Breast epithelium (tissue), 3 donors: Measurements from ENCODE around the gene KCNJ13.

Source experiments
- CTCF ChIP-seq, 3 donors: fragments of 450-650 bp; IDR thresholded peaks; one replicate each; pipeline ENCODE4 v1.5.1; 2016 to 2017; ENCODE audit warnings: antibody characterized with exemption in 3 of 3, mild to moderate bottlenecking in 3 of 3, moderate library complexity in 3 of 3
- POLR2A ChIP-seq: fragments of 450-650 bp; IDR thresholded peaks from one replicate; pipeline ENCODE4 v1.6.1; 2016; ENCODE audit warnings: antibody characterized with exemption, mild to moderate bottlenecking, moderate library complexity

GRCh38 chr2:232793271-232793670, 16.9 kb upstream of the KCNJ13 start:
- TF ChIP-seq POLR2A (no peak), CTCF (IDR thresholded peaks at IDR 0.05) (no peak)
